Measurements from ENCODE around the gene HELQ. TPM values are rescaled to one million over a fixed set of nuclear protein-coding genes. Genes with fewer than 3 reads are reported as not detected.

HELQ gene
- total and polyA plus RNA-seq, 9 of the 15 experiments (the other 6 are each of a cell fraction or from before 2014, with no cell fraction given), result 3.5 to 15.2 (median 11.9) TPM

- TF ChIP-seq DMBX1 (CRISPR knock-in tag; IDR thresholded peaks at IDR 0.05; ENCODE audit: borderline replicate concordance) (0 out of 2 replicates have a peak, but pooled peaks have one; percentile 57), GTF2B (IDR thresholded peaks at IDR 0.05; ENCODE audit: extremely low read depth, insufficient read length) (no peak), SLC30A9 (CRISPR knock-in tag; IDR thresholded peaks at IDR 0.05) (no peak), IRF1 (CRISPR knock-in tag; IDR thresholded peaks at IDR 0.05; ENCODE audit: borderline replicate concordance) (0 out of 2 replicates have a peak, but pooled peaks have one; percentile 51), FOXJ2 (tag; IDR thresholded peaks at IDR 0.05) (no peak), PKNOX1 (IDR thresholded peaks at IDR 0.05) (no peak), SFPQ (IDR thresholded peaks at IDR 0.05; ENCODE audit: low read depth, low read length) (no peak), SNAPC5 (CRISPR knock-in tag; IDR thresholded peaks at IDR 0.05) (no peak), FOXJ3 (CRISPR knock-in tag; IDR thresholded peaks at IDR 0.05) (no peak), FOXM1 (IDR thresholded peaks at IDR 0.05; ENCODE audit: low read depth) (no peak), FOXM1 (CRISPR knock-in tag; IDR thresholded peaks at IDR 0.05; ENCODE audit: low read depth) (peak; percentile 91), ZNF239 (CRISPR knock-in tag; IDR thresholded peaks at IDR 0.05) (no peak), U2AF2 (optimal IDR thresholded peaks at IDR 0.05; ENCODE audit: low read depth, low read length) (no peak), DEAF1 (CRISPR knock-in tag; IDR thresholded peaks at IDR 0.05) (no peak), KLF1 (tag; IDR thresholded peaks at IDR 0.05) (peak; percentile 31; the same call in 1 of the 2 replicates), ZHX1 (conservative IDR thresholded peaks at IDR 0.05; ENCODE audit: low read length) (no peak), ZNF3 (CRISPR knock-in tag; IDR thresholded peaks at IDR 0.05) (no peak)
Measured at GRCh38 chr4:83484500-83485461, 29.2 kb upstream of the HELQ start, which contains the start of gene ABRAXAS1 (continued).

Data from K562 (cell line).